KMS-11 (cell line): ENCODE results near the gene LRRC27.

Experiments used
- H2AFZ ChIP-seq: fragments of 200-600 bp; sonication (generic); 2 replicates; pipeline ENCODE4 v1.6.1; 2016; ENCODE audit warnings: antibody characterized with exemption, mixed run types, low read depth
- H3K27ac ChIP-seq: fragments of 200-600 bp; sonication (generic); 2 replicates; pipeline ENCODE4 v1.6.1; 2016; ENCODE audit warnings: mild to moderate bottlenecking, mixed run types
- H3K27me3 ChIP-seq: fragments of 200-600 bp; sonication (generic); 2 replicates; pipeline ENCODE4 v1.6.1; 2017; ENCODE audit warnings: mild to moderate bottlenecking, low read depth, mixed run types, moderate library complexity; ENCODE audit not compliant: insufficient read depth
- H3K36me3 ChIP-seq: fragments of 200-600 bp; sonication (generic); 2 replicates; pipeline ENCODE4 v1.6.1; 2017; ENCODE audit warnings: mild to moderate bottlenecking, mixed run types; ENCODE audit not compliant: insufficient read depth
- H3K4me1 ChIP-seq: fragments of 200-600 bp; sonication (generic); 2 replicates; pipeline ENCODE4 v1.6.1; 2016; ENCODE audit warnings: mild to moderate bottlenecking, low read depth, mixed run types; ENCODE audit not compliant: poor library complexity, severe bottlenecking
- H3K4me2 ChIP-seq: fragments of 200-600 bp; sonication (generic); 2 replicates; pipeline ENCODE4 v1.7.0; 2016; ENCODE audit warnings: mild to moderate bottlenecking, mixed run types
- H3K4me3 ChIP-seq: fragments of 200-600 bp; sonication (generic); IDR thresholded peaks from 2 replicates; pipeline ENCODE4 v1.6.1; 2017; ENCODE audit warnings: low read depth, low read length, mixed read lengths; ENCODE audit not compliant: insufficient read depth
- H3K79me2 ChIP-seq: fragments of 200-600 bp; sonication (generic); 2 replicates; pipeline ENCODE4 v1.6.1; 2016; ENCODE audit warnings: low read depth, mixed run types; ENCODE audit not compliant: insufficient read depth
- H3K9ac ChIP-seq: fragments of 200-600 bp; sonication (generic); 2 replicates; pipeline ENCODE4 v1.6.1; 2016; ENCODE audit warnings: mild to moderate bottlenecking, mixed run types
- H4K20me1 ChIP-seq: fragments of 200-600 bp; sonication (generic); 2 replicates; pipeline ENCODE4 v1.6.1; 2016; ENCODE audit warnings: mild to moderate bottlenecking, mixed run types; ENCODE audit not compliant: insufficient read depth
- CTCF ChIP-seq: fragments of 200-600 bp; sonication (generic); conservative IDR thresholded peaks from 2 replicates; pipeline ENCODE4 v1.6.1; 2017; ENCODE audit warnings: low read depth, mild to moderate bottlenecking, antibody characterized with exemption, low read length, moderate library complexity, mixed read lengths

LRRC27 gene

DNA sequence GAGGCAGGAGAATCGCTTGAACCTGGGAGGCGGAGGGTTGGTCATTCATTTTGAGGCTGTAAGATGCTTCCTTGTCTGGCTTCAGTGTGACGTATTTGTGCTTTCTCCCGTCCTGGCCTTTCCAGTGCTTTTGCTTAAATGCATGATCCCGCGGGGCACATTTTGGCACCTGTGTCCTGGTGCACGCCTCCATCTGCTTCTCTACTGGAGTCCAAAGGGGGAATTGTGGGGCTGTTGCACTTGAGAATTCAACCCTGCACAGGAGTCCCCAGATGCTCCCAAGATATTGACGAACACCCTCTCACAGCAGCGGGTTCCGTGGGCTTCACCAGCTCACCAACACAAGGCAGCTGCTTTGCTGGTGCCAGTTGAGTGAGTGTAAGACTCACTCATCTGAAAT is 10.3 kb upstream of the LRRC27 start:
- no peaks in the 10 kb centered on the region for H3K79me2 ChIP-seq
- H3K27ac ChIP-seq: no peak overlapping the region
- no peaks in the 10 kb centered on the region for H3K36me3 ChIP-seq
- TF ChIP-seq CTCF: no peak
- H4K20me1 ChIP-seq: no peaks in the 10 kb centered on the region
- H3K27me3 ChIP-seq: no peaks in the 10 kb centered on the region
- no peak overlapping the region for H3K9ac ChIP-seq
- H3K4me2 ChIP-seq: no peak overlapping the region
- H3K4me3 ChIP-seq: no peak overlapping the region
- no peaks in the 10 kb centered on the region for H3K4me1 ChIP-seq
- H2AFZ ChIP-seq: no peak overlapping the region

DNA sequence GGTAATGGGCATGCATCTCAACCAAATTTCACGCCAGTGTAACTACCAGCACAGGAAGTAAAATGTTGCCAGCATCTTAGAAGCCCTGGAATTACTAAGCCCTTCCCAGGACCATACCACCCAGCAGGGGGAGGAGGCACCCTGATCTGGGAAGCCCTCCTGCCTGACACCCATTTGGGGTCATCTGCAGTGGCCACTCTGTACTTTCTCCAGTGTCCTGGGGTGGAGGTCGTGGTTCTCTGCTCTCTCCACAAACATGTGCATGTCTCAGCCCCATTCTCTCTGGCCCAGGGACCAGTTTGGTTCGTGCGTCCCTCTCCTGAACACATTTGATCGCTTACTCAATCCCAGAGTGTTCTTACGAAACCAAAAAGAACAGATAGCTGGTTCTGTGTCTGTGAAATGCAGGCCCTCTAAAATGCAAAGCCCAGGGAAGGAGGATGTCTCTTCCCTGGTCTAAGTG is 9.4 kb upstream of the LRRC27 start:
- Histone ChIP-seq H3K36me3 (no peaks in the 10 kb centered on the region), H3K27ac (no peak overlapping the region), H3K79me2 (no peaks in the 10 kb centered on the region), H3K4me1 (no peaks in the 10 kb centered on the region), H3K4me2 (no peak overlapping the region), H3K27me3 (no peaks in the 10 kb centered on the region), H4K20me1 (no peaks in the 10 kb centered on the region), H3K4me3 (no peak overlapping the region), H2AFZ (no peak overlapping the region), H3K9ac (no peak overlapping the region)
- TF ChIP-seq CTCF: no peak

- no peak overlapping the region for H3K4me2 ChIP-seq
- H3K9ac ChIP-seq: no peak overlapping the region
- H3K4me1 ChIP-seq: no peaks in the 10 kb centered on the region
- no peak for TF ChIP-seq CTCF
- H3K27ac ChIP-seq: no peak overlapping the region
- no peaks in the 10 kb centered on the region for H3K36me3 ChIP-seq
- no peaks in the 10 kb centered on the region for H3K27me3 ChIP-seq
- peaks cover 7% of the 10 kb centered on the region; the same call in 1 of the 2 replicates for H3K79me2 ChIP-seq
- H3K4me3 ChIP-seq: no peak overlapping the region
- no peak overlapping the region for H2AFZ ChIP-seq
- H4K20me1 ChIP-seq: no peaks in the 10 kb centered on the region
Measured at GRCh38 chr10:132324186-132324585, 7.8 kb upstream of the LRRC27 start.

DNA sequence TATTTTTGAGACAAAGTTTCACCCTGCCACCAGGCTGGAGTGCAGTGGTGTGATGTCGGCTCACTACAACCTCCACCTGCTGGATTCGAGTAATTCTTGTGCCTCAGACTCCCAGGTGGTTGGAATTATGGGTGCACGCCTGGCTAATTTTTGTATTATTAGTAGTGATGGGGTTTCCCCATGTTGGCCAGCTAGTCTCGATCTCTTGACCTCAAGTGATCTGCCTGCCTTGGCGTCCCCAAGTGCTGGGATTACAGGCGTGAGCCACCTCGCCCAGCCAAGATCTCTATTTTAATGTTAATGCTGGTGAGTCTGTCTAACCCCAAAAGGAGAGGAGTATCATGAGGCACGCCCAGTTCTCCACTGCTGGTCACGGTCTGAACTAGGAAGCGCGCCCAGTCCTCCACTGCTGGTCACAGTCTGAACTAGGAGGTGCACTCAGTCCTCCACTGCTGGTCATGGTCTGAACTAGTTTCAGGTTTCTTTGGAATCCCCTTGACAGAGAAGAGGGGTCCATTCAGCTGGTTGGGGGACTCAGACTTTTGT is 5.6 kb upstream of the LRRC27 start:
- H3K4me3 ChIP-seq: no peak overlapping the region
- H3K4me1 ChIP-seq: peaks cover 12% of the 10 kb centered on the region
- H3K9ac ChIP-seq: no peak overlapping the region
- no peak overlapping the region for H3K4me2 ChIP-seq
- peaks cover 27% of the 10 kb centered on the region for H3K79me2 ChIP-seq
- H3K27me3 ChIP-seq: no peaks in the 10 kb centered on the region
- no peak for TF ChIP-seq CTCF
- no peaks in the 10 kb centered on the region for H4K20me1 ChIP-seq
- H2AFZ ChIP-seq: no peak overlapping the region
- H3K36me3 ChIP-seq: no peaks in the 10 kb centered on the region
- H3K27ac ChIP-seq: no peak overlapping the region
